Measurements from ENCODE around the gene DNM1.

DNM1 gene

DNA sequence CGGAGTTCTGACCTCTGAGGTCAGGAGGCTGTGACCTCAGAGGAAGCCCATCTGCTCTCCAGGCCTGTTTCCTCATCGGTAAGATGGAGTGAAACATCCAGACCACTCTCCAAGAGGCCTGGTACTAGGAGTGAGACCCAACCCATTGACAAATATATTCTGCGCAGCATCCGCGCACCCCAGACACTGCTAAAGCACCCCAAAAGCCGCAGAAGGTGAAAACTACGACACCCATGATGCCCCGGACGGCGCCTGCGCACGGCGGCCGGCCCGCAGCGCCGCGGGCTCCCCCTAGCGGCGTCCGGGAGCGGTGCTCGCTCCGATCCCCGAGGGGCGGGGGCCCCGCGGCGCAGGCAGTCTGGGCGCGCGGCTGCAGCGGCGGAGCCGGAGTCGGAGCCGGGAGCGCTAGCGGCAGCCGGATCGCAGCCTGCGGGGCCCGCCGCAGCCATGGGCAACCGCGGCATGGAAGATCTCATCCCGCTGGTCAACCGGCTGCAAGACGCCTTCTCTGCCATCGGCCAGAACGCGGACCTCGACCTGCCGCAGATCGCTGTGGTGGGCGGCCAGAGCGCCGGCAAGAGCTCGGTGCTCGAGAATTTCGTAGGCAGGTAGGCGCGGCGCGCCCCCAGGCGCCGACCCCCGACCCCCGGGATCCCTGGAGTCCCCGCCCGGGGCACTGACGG lies at the start of gene DNM1:
DNM1 (plus strand) TSS at position 356 of the 683 bp plus-strand sequence; CDS start at position 448, 92 bp downstream.
- DNase-seq, result peak; percentile 40

- no peak for DNase-seq
Measured at GRCh38 chr9:128153947-128154695, 49.1 kb upstream of the DNM1 start.

DNA sequence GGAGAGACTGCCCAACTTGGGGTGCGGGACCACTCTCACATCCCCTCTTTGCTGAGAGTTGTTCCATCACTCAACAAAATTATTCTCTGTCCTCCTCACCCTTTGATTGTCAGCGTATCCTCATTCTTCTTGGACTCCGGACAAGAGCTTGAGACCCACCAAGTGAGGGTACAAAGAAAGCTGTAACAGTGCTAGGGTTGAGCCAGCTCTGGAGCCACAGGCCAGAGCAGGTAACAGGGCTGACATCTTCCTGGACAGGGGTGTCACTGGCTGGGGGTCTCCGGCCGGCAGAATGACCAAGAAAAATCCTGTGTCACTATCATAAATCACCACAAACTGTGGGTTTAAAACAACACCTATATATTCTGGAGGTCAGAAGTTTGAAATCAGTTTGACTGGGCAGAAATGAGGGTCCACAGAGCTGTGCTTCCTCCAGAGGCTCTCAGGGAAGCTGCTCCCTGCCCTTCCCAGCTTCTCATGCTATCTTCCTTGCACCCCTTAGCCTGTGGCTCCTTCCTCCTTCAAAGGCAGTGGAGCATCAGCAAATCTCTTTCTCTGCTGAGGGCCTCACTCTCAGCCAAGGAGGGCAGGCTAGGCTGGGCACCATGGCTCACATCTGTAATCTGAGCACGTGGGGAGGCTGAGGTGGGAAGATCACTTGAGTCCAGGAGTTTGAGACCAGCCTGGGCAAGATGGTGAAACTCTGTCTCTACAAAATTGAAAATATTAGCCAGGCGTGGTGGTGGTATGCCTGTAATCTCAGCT lies 47.3 kb upstream of the DNM1 start:
- DNase-seq, result no peak

DNA sequence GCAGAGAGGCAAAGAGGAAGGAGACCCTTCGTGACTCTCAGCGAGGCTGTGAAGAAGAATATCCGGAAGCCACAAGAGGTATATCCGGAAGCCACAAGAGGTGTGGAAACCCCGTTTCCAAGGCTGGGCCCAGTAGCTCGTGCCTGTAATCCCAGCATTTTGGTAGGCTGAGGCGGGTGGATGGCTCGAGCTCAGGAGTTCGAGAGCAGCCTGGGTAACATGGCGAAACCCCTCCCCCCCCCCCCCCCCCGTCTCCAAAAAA lies 43.7 kb upstream of the DNM1 start:
- peak; percentile 49 for DNase-seq

DNA sequence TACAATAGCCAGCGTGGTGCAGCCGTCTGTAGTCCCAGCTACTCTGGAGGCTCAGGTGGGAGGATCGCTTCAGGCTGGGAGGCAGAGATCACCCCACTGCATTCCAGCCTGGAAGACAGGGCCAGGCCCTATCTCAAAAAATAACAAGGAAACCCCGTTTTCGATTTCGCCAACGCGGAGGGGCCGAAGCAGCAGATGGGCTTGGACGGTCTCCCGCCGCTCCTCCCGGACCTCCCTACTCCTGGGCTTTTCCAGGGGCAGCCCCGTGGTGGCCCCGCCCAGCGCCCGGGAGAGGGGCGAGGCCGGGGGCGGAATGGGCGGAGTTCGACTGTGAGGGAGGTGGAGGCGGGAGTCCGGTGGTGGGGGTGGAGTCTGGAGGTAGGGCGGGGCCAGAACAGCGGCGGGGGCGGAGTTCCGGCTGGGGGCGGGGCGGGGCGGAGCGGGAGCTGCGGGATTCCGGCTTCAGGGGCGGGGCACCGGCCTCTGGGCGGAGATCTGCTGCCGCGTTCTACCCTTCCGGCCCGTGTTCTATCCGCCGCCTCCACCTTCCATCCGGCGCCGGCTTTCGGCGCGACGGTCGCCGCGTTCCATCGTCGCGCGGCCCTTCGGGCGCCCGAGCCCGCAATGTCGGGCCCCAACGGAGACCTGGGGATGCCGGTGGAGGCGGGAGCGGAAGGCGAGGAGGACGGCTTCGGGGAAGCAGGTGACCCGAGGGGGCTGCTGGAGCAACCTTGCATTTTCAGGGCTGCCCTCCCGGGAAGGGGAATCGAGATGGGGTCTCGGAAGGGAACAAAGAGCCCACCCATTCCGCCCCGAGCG lies 43.2 kb upstream of the DNM1 start, which contains the start of gene BBLN:
BBLN (plus strand) TSS at position 482 of the 819 bp plus-strand sequence; CDS start at position 625, 143 bp downstream.
- peak; percentile 88 for DNase-seq

DNA sequence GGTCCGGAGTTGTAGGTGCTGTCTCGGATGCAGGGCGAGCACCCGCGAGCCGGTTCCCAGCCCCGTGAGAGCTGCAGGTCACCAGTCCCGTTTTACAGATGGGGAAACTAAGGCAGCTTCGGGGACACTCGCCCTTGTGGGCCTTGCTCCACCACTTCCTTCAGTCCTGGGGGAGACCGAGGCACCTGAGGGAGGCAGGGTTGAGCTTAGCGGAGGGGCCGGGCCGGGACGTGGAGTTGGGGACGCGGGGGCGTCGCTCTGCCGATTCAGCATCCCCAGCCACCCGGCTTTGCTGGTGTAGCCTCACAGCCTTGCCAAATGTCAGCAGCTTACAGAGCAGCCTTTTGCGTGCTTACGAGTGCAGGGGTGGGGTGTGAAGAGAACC lies 42.6 kb upstream of the DNM1 start:
- no peak for DNase-seq

GRCh38 chr9:128161215-128161902 lies 41.8 kb upstream of the DNM1 start:
- peak; percentile 37 for DNase-seq

DNA sequence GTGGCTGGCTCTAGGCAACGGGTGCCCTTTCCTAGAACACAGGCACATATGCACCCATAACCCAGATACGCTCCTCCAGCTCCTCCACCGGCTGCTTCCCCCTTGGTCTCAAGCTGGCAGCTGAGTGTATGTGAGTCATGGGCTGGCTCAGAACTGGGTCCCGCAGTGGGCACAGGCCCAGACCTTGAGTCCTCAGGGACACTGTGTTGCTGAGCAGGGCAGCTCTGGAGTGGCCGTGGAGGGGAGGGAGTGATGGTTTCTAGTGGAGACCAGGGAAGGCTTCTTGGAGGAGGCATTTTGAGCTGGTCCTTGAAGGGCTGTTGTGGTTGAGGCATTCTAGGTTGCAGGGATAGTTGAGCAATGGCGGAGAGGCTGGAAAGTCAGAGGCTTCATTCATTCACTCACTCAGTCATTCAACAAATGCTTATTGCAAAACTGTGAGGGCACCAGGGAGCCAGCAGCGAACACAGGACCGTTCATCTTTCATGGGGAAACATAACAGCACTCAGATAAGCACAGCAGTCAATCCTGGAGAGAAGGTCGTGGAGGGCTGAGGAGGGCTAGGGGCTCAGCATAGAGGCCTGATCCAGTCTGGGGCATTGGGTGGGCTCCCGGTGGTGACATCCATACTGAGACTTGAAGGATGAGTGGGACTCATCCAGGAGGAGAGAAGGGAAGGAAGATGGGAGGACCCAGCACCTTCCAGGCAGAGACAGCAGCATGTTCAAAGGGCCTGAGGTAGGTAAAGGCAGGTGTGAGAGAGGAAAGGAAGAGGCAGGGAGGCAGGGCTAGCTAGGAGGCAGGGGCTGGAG lies 40.8 kb upstream of the DNM1 start:
- no peak for DNase-seq

DNA sequence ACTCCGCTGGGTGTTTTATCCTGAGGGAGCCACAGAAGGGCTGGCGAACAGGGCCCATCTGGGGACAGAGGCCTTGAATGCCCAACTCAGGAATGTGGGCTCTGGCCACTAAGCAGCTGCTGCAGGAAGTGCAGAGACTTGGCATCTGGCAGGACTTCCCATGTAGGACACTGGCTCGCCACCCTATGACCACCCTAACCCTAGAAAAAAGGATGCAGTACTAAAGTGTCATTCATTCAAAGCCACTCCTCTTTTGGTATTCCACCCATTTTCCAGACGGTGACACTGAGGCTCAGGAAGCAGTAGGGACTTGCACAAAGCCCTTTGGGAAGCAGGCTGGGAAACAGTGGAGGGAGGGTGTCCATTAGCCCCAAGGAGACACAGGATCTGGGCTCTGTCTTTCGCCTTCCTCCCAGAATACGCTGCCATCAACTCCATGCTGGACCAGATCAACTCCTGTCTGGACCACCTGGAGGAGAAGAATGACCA lies 40.1 kb upstream of the DNM1 start:
- no peak for DNase-seq

DNA sequence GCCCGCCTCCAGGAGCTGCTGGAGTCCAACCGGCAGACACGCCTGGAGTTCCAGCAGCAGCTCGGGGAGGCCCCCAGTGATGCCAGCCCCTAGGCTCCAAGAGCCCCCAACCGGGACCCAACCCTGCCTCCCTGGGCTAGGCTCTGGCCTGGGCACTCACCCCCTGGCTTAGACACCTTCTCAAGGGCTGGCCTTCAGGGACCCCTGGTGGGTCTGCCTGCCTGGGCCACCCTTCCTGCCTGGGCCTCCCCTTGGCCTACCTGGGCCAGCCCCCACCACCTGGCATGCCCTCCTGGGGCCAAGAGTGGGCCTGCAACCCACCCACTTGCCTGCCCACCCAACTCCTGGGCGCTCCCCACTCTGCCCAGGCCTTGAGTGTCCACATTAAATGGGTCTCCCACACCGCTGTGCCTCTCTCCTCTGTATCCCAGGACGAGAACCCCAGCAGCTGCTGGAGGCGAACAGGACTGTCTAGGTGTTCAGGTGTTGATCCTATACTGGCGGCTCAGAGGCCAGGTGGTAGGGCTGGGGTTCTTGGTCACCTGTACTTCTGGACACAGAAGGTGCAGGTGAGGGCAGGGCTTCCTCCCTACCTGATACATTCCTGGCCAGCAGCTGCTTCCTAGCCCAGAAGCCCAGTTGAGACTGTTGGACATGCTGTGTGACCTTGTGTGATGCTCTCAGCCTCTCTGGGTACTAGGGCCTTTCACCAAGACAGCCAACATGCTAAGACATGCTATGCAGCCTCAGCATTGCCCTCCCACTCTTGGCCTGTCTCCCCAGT lies 39.5 kb upstream of the DNM1 start:
- no peak for DNase-seq

DNA sequence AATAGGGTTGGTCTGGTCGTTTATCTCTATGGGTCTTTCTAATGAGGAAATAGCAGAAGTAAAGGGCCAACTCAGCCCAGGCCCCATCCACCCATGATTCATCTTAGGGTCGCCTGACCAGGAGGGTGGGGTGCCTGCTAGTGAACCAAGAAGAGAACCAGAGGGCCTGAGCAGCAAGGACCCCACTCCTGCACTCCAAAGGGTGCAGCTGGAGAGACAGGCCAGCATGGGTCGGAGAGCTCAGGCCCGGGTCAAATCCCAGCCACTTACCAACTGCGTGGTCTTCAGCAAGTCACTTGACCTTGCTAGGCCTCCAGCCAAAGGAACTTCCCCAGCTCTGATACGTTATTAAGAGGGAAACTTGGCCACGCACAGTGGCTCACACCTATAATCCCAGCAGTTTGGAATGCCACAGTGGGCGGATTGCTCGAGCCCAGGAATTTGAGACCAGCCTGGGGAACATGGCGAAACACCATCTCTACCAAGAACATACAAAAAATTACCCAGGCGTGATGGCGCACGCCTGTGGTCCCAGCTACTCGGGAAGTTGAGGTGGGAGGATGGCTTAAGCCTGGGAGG lies 38.8 kb upstream of the DNM1 start:
- DNase-seq, result no peak

DNA sequence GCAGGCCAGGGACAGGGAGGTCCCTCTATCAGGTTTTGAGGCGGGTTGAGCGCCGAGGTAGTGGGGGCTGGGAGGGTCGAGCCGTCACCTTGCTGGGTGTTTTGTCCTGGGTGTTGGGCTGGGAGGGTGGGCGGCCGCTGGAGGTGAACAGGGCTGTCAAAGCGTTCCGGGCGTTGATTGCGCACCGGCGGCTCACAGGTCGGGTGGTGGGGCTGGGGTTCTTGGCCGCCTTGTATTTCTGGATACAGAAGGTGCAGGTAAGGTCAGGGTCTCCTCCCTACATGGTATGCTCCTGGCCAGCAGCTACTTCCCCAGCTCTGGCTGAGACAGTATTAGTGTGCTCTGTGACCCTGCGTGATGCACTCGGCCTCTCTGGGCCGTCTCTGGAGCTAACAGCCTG lies 37.0 kb upstream of the DNM1 start:
- no peak for DNase-seq

DNA sequence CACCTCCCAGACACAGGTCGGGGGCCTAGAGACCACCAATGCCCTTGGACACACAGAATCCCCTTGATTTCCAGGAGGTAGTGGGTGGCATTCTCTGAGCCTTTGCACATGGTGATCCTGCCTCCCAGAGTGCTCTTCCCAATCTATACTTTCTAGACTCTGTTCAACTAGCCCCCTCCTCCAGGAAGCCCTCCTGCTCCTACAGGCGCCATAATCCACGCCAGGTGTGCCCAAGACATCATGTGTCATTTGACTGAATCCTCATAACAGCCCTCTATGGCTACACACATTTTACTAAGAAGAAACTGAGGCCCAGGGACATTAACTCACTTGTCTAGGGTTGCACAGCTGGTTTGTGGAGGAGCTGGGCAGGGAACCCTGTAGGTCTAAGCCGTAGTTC lies 36.0 kb upstream of the DNM1 start:
- no peak for DNase-seq

GRCh38 chr9:128168731-128169308 lies 34.4 kb upstream of the DNM1 start:
- DNase-seq, result no peak

DNA sequence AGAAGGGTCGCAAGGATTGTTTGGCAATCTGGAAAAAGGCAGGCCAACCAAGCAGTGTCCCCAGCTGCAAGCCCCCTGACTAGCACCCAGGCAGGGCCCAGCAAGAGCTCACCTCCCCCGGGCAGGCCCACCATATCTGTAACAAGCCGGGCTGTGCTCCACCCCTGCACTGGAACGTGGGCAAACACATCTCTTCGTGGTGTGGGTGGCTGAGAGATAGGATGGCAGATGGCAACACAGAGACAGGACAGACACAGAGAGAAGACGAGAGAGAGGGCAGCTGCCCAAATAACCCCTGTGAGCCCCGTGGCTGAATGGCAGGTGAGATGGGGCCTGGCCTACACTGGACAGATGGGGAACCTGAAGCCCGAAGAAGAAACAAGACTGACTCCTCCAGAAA lies 33.7 kb upstream of the DNM1 start:
- no peak for DNase-seq

- DNase-seq, result no peak
Measured at GRCh38 chr9:128169925-128170324, 33.3 kb upstream of the DNM1 start.

GRCh38 chr9:128174062-128174461 lies 29.1 kb upstream of the DNM1 start:
- DNase-seq, result no peak

DNA sequence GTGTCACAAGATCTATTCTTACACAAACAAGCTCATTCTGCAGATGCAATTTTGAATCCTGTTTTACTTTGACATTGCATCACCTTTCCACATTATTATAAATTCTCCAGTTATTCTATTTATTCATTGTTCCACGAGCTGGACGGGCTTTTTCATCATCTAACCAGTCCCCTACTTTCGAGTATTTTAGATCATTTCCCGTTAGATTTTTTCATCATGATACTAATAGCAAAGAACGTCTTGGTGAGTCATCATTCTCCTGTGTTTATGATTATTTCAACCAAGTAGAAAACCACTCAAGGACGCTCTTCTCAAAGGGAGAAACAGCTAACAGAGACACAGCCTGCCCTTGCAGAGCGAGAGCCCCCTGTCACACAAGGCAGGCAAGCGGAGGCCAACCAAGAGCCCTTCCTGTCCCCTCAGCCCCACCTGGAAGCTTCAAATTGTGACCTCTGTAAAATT lies 28.0 kb upstream of the DNM1 start:
- DNase-seq, result no peak

GRCh38 chr9:128175726-128176125 lies 27.5 kb upstream of the DNM1 start:
- DNase-seq, result no peak

All from NCI-H2029 (cell line).